Thyroid gland (tissue), 4 donors: Measurements from ENCODE around the gene MMP20.

Source experiments
- CTCF ChIP-seq, 6 experiments: fragments of 200-600 bp in 3 of 6; fragments of 450-650 bp in 3 of 6; sonication (generic) in 3 of 6; IDR thresholded peaks; one replicate each; pipeline ENCODE4 v1.5.1; 2016 to 2019; ENCODE audit warnings: antibody characterized with exemption in 6 of 6, mild to moderate bottlenecking in 2 of 6, inconsistent platforms in 1 of 6, moderate library complexity in 1 of 6
- POLR2A ChIP-seq, 2 donors: fragments of 450-650 bp; IDR thresholded peaks; one replicate each; pipeline ENCODE4 v1.6.1; 2017; ENCODE audit warnings: antibody characterized with exemption in 2 of 2, mild to moderate bottlenecking in 2 of 2, moderate library complexity in 1 of 2

GRCh38 chr11:102655547-102655946 is 30.4 kb upstream of the MMP20 start:
- TF ChIP-seq CTCF (IDR thresholded peaks at IDR 0.05) (no peak), POLR2A (IDR thresholded peaks at IDR 0.05) (no peak)
